ENCODE results near the gene TRIP11. TPM values are rescaled to one million over a fixed set of nuclear protein-coding genes. Genes with fewer than 3 reads are reported as not detected.

The TRIP11 gene
- total and polyA plus RNA-seq, 2 experiments from 2014 or later = 10.8 to 40.8 TPM

GRCh38 chr14:91985521-91986255, 54.2 kb downstream of the TRIP11 start:
- no peaks in the 10 kb centered on the region for H3K4me1 ChIP-seq (ENCODE audit: low read depth)
- H3K27me3 ChIP-seq = no peaks in the 10 kb centered on the region
- no peaks in the 10 kb centered on the region for H3K9me3 ChIP-seq (ENCODE audit: low read depth)
- no peak for TF ChIP-seq CTCF (IDR thresholded peaks at IDR 0.05; ENCODE audit: low read depth, low read length)
- peaks cover 42% of the 10 kb centered on the region for H3K36me3 ChIP-seq
- peak in 1 of 2 donors; percentile 58 for DNase-seq (ENCODE audit: low read depth in 1 of 2, low spot score in 1 of 2)
- no peak overlapping the region for H3K4me3 ChIP-seq
- no peak overlapping the region for H3K27ac ChIP-seq

- Histone ChIP-seq H3K36me3 (peaks cover 42% of the 10 kb centered on the region), H3K27ac (no peak overlapping the region), H3K27me3 (no peaks in the 10 kb centered on the region), H3K9me3 (ENCODE audit: low read depth) (no peaks in the 10 kb centered on the region), H3K4me3 (no peak overlapping the region), H3K4me1 (ENCODE audit: low read depth) (no peaks in the 10 kb centered on the region)
- peak in 1 of 2 donors; percentile 19 for DNase-seq (ENCODE audit: low read depth in 1 of 2, low spot score in 1 of 2)
- no peak for TF ChIP-seq CTCF (IDR thresholded peaks at IDR 0.05; ENCODE audit: low read depth, low read length)
Measured at GRCh38 chr14:91985008-91985407, 54.9 kb downstream of the TRIP11 start.

- H3K27me3 ChIP-seq = no peaks in the 10 kb centered on the region
- no peak overlapping the region for H3K27ac ChIP-seq
- peak in 1 of 2 donors; percentile 16 for DNase-seq (ENCODE audit: low read depth in 1 of 2, low spot score in 1 of 2)
- H3K9me3 ChIP-seq (ENCODE audit: low read depth) = no peaks in the 10 kb centered on the region
- TF ChIP-seq CTCF (IDR thresholded peaks at IDR 0.05; ENCODE audit: low read depth, low read length) = no peak
- H3K4me1 ChIP-seq (ENCODE audit: low read depth) = no peaks in the 10 kb centered on the region
- no peak overlapping the region for H3K4me3 ChIP-seq
- peaks cover 36% of the 10 kb centered on the region for H3K36me3 ChIP-seq
Measured at GRCh38 chr14:91983588-91983987, 56.3 kb downstream of the TRIP11 start.

- Histone ChIP-seq H3K36me3 (peaks cover 10% of the 10 kb centered on the region), H3K4me3 (no peak overlapping the region), H3K27me3 (no peaks in the 10 kb centered on the region), H3K27ac (no peak overlapping the region), H3K9me3 (ENCODE audit: low read depth) (no peaks in the 10 kb centered on the region), H3K4me1 (ENCODE audit: low read depth) (no peaks in the 10 kb centered on the region)
- no peak for TF ChIP-seq CTCF (IDR thresholded peaks at IDR 0.05; ENCODE audit: low read depth, low read length)
- peak in 1 of 2 donors; percentile 80 for DNase-seq (ENCODE audit: low read depth in 1 of 2, low spot score in 1 of 2)
Measured at GRCh38 chr14:91980157-91980556, 59.7 kb downstream of the TRIP11 start.

GRCh38 chr14:91977884-91978283, 62.0 kb downstream of the TRIP11 start:
- Histone ChIP-seq H3K4me1 (ENCODE audit: low read depth) (no peaks in the 10 kb centered on the region), H3K36me3 (peaks cover 5% of the 10 kb centered on the region), H3K27me3 (no peaks in the 10 kb centered on the region), H3K9me3 (ENCODE audit: low read depth) (no peaks in the 10 kb centered on the region), H3K27ac (no peak overlapping the region), H3K4me3 (no peak overlapping the region)
- TF ChIP-seq CTCF (IDR thresholded peaks at IDR 0.05; ENCODE audit: low read depth, low read length) = no peak
- DNase-seq (ENCODE audit: low read depth in 1 of 2, low spot score in 1 of 2) = no peak
